ES-I3 (cell line): Measurements from ENCODE around the gene MT1X.

Source experiments
- H3K36me3 ChIP-seq: 2 replicates; pipeline ENCODE4 v1.6.1; 2013; ENCODE audit warnings: mild to moderate bottlenecking, low read length, control low read depth, moderate library complexity; ENCODE audit not compliant: insufficient read depth
- H3K4me1 ChIP-seq: 2 replicates; pipeline ENCODE4 v1.6.1; 2013; ENCODE audit warnings: mild to moderate bottlenecking, control low read depth, low read length; ENCODE audit not compliant: insufficient read depth
- H3K9ac ChIP-seq: 2 replicates; pipeline ENCODE4 v1.6.1; 2013; ENCODE audit warnings: low read depth, mild to moderate bottlenecking, low read length, moderate library complexity
- H3K9me3 ChIP-seq: 2 replicates; pipeline ENCODE4 v1.6.1; 2013; ENCODE audit warnings: mild to moderate bottlenecking, low read length, moderate library complexity; ENCODE audit not compliant: control insufficient read depth, insufficient read depth

The MT1X gene

DNA sequence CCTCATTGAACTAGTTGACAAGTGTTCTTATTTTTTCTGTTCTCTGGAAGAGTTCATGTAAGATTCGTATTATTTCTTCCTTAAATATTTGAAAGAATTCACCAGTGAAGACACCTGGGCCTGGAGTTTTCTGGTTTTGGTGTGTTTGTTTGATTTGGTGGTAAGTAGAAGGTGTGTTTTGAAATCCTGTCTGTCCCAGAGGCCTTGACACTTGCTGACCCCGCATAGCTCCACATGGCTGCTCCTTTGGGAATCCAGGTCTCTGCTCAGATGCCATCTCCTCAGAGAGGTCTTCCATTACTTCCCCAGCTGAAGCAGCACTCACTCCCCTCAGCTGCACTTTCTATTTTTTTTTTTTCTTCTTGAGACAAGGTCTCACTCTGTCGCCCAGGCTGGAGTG, 41.9 kb downstream of the MT1X start:
- Histone ChIP-seq H3K9ac (no peak overlapping the region), H3K4me1 (no peaks in the 10 kb centered on the region)

DNA sequence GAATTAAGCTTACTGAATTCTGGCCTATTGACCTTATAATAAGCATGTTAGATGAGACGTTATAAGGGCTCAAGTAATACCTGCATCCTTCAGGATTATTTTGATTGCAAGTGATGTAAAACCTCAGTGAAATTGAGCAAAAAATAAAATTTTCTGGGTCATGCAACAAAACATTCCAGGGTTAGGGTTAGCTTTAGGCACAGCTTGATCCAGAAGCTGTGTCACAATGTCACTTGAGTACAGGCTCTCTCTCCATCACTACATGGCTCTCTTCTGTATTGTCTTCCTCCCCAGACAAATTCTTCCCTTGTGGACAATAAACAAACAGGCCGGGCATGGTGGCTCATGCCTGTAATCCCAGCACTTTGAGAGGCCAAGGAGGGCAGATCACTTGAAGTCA, 44.0 kb downstream of the MT1X start:
- H3K36me3 ChIP-seq, result no peaks in the 10 kb centered on the region; the same call in 1 of the 2 replicates
- H3K9ac ChIP-seq, result no peak overlapping the region
- no peaks in the 10 kb centered on the region for H3K9me3 ChIP-seq
- no peaks in the 10 kb centered on the region; the same call in 1 of the 2 replicates for H3K4me1 ChIP-seq

More for the DNA sequence above, 41.9 kb downstream of the MT1X start:
- Histone ChIP-seq H3K9me3 (no peaks in the 10 kb centered on the region), H3K36me3 (no peaks in the 10 kb centered on the region; the same call in 1 of the 2 replicates)

DNA sequence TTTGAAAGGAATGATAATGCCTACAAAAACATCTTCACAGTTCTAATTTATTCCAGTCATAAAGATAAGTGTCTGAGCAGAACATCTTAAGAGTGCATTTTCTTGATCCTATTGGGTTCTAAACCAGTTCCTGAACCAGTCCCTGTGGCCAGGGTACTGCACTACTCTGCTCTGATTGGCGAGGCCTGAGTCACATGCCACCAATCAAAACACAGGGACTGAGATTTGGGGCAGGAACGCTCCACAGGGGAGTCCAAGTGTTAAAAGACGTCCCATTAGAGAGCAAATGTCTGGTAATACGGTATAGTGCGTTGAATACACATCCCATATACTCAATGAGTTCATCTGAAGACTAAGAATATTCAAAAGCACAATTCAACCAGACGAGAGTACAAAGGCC, 44.7 kb downstream of the MT1X start:
- Histone ChIP-seq H3K9ac (no peak overlapping the region), H3K36me3 (no peaks in the 10 kb centered on the region; the same call in 1 of the 2 replicates)

DNA sequence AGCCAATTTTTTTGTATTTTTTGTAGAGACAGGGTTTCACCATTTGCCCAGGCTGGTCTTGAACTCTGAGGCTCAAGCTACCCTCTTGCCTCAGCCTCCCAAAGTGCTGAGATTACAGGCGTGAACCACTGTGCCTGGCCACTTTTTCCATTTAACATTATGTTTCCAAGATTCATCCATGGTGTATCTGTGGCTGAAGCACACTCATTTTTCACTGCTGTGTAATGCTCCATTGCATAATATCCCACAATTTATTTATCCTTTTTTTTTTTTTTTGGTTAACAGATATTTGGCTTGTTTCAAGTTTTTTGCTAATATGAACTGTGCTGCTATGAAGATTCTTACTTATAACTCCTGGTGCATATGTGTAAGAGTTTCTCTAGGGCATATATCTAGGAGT, 45.8 kb downstream of the MT1X start:
- H3K4me1 ChIP-seq, result no peaks in the 10 kb centered on the region; the same call in 1 of the 2 replicates
- H3K9ac ChIP-seq, result no peak overlapping the region
- no peaks in the 10 kb centered on the region; the same call in 1 of the 2 replicates for H3K36me3 ChIP-seq
- H3K9me3 ChIP-seq, result no peaks in the 10 kb centered on the region

More for the DNA sequence above, 44.7 kb downstream of the MT1X start:
- Histone ChIP-seq H3K9me3 (no peaks in the 10 kb centered on the region), H3K4me1 (no peaks in the 10 kb centered on the region; the same call in 1 of the 2 replicates)

DNA sequence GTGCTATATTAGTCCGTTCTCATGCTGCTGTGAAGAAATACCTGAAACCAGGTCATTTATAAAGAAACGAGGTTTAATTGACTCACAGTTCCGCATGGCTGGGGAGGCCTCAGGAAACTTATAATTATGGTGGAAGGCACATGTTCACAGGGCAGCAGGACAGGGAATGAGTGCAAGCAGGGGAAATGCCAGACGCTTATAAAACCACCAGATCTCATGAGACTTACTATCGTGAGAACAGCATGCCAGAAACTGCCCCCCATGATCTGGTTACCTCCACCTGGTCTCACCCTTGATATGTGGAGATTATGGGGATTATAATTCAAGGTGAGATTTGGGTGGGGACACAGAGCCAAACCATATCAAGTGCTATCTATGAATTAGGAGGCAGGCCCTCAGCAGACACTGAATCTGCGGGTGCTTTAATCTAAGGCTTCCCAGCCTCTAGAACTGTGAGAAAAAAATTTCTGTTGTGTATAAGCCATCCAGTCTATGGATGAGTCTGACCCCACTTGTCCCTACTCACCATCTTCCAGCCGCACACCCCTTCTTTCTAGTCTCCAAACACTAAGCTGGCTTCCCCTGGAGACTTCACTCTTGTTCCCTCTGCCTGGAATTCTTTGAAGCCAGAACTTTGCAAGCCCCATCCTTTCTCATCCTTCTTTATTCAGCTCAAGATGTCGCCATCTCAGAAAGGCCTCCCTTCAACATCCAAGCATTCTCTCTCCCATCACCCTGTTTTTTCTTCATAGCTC, 46.9 kb downstream of the MT1X start:
- no peaks in the 10 kb centered on the region; the same call in 1 of the 2 replicates for H3K36me3 ChIP-seq
- H3K9ac ChIP-seq, result peak overlapping the region; percentile 75
- H3K4me1 ChIP-seq, result no peaks in the 10 kb centered on the region; the same call in 1 of the 2 replicates
- no peaks in the 10 kb centered on the region for H3K9me3 ChIP-seq

DNA sequence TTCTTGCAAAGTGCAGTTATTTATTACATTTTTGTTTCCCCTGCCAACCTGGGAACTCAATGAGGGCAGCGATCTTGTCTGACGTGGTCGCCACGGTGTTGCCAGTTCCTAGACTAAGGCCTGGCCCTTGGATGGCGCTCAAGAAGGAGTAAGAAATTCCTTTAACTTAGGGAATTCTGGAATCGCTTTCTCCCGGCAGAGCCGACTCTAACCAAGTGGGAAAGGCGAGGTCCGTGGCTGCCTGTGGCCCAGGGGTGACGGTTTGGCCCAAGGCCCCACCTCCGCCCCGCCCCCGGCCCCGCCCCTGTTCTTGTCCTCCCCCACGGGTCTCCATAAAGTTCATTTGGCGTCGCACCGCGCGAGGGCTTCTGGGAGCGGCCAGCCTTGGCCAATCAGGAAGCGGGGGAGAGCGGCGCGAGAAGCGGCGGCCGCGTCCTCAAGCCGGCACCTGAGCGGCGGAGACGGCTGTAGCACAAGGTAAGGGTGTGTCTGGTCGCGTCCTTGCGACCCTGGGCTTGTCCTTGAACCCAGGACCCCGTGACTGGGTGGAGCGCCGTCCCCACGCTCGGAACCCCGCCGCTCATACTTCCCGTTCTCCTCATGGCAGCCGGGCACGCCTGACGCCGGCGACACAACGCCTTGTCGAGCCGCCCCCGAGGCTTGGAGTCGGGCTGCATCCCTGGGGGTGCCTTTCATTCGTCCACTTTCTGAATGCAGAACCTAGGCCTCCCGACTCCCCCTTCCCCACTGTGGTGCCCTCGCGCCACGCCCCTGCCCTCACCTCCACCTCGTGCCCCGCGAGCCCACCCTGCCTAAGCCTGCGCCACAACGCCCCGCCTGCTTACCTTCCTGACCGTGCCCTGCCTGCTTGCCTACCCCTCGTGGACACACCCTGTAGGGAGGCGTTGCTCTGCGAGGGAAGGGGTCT, 47.7 kb downstream of the MT1X start, which contains the start of gene NUP93:
NUP93 (plus strand) TSS at position 395 of the 928 bp plus-strand sequence. CDS start 18,119 bp downstream, outside the sequence.
- H3K9ac ChIP-seq, result peak within 1 kb of the TSS; percentile 99
- no peaks in the 10 kb centered on the region for H3K9me3 ChIP-seq
- no peaks in the 10 kb centered on the region; the same call in 1 of the 2 replicates for H3K4me1 ChIP-seq
- no peaks in the 10 kb centered on the region; the same call in 1 of the 2 replicates for H3K36me3 ChIP-seq

DNA sequence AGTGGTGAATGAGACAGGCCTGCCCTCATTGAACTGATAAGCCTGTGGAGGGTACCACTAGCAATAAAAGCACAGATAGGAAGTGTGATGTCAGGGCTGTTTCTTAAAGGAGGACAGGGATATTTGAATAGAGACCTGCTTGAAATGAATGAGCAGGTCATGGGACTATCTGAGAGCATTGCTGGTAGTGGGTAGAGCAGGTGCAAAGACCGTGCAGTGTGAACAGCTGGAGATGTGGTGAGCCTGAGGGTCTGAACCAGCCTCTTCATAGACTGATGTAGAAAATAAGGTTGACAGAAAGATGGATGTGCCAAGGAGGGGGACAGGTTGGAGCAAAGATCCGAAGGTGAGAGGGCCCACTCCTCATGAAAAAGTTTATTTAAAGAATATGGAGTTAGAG, 50.1 kb downstream of the MT1X start:
- Histone ChIP-seq H3K4me1 (no peaks in the 10 kb centered on the region; the same call in 1 of the 2 replicates), H3K9me3 (no peaks in the 10 kb centered on the region), H3K9ac (no peak overlapping the region), H3K36me3 (no peaks in the 10 kb centered on the region)

DNA sequence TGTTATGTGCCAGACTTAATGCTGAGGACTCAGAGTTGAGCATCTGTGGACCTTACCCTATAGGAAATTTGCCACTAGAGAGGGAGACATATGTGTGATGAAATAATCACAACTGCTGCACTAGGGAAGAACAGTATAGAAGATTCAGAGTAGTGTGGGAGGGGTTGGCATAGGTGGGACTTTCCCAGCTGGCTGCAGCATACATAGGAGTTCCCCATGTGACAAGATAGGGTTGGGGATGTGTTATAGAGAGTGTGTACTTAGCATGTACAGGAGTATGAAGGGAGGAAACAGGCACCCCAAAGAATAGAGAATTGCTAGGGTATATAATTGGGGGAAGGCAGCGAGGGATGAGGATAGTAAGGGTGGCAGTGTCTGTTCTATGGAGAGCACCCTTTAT, 50.6 kb downstream of the MT1X start:
- H3K9me3 ChIP-seq, result no peaks in the 10 kb centered on the region
- no peak overlapping the region for H3K9ac ChIP-seq
- H3K4me1 ChIP-seq, result no peaks in the 10 kb centered on the region; the same call in 1 of the 2 replicates
- H3K36me3 ChIP-seq, result no peaks in the 10 kb centered on the region
